ENCODE data around the gene OR2F2. TPM values are rescaled to one million over a fixed set of nuclear protein-coding genes. Genes with fewer than 3 reads are reported as not detected.

The OR2F2 gene
- total and polyA plus RNA-seq, 7 experiments from 2014 or later = not detected

DNA sequence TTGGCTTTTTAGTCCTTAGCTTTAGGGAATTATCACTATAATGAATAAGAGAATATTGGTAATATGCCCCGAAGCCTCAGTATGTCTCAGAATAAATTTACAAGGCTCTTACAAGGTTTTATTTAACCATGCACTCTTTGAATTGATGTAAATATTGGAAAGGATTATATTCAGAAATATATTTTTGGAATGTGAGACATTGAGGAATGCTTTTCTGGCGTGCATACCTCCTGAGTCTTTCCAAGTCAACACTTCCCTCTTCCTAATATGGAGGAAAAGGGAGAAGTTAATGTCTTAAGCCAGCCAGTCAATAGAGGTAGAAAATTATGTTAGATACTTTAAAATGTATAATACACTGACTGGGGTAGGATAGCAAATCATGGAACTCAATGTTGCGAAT, 18.4 kb downstream of the OR2F2 start:
- no peak overlapping the region for H3K27ac Mint-ChIP-seq
- H3K4me1 Mint-ChIP-seq = no peaks in the 10 kb centered on the region
- no peak for DNase-seq
- Histone ChIP-seq H3K36me3 (ENCODE audit: control insufficient read depth in 2 of 3, insufficient read depth in 3 of 3, low read length in 3 of 3) (no peaks in the 10 kb centered on the region), H3K9me3 (ENCODE audit: control insufficient read depth in 2 of 3, low read length in 3 of 3) (no peaks in the 10 kb centered on the region), H3K27ac (ENCODE audit: low read depth, low read length) (no peak overlapping the region), H3K4me3 (ENCODE audit: low read length) (no peak overlapping the region), H3K4me1 (ENCODE audit: control insufficient read depth in 2 of 2, insufficient read depth in 2 of 2, low read length in 2 of 2) (no peaks in the 10 kb centered on the region), H3K27me3 (ENCODE audit: control insufficient read depth in 2 of 2, insufficient read depth in 2 of 2, low read length in 2 of 2) (peaks cover 0 to 3% of the 10 kb centered on the region in 2 donors)
- peaks cover 0 to 5% (median 0%) of the 10 kb centered on the region in 11 donors for H3K9me3 Mint-ChIP-seq
- no peak for ATAC-seq
- no peak overlapping the region for H3K4me3 Mint-ChIP-seq
- intact Hi-C loops (cut with micrococcal nuclease) = no loop called here
- CTCF ChIA-PET = no interaction called here
- POLR2A ChIA-PET = no interaction called here
- H3K27me3 Mint-ChIP-seq = peaks cover 30 to 57% (median 33%) of the 10 kb centered on the region in 5 donors
- peaks cover 0 to 8% (median 0%) of the 10 kb centered on the region in 5 donors for H3K36me3 Mint-ChIP-seq

DNA sequence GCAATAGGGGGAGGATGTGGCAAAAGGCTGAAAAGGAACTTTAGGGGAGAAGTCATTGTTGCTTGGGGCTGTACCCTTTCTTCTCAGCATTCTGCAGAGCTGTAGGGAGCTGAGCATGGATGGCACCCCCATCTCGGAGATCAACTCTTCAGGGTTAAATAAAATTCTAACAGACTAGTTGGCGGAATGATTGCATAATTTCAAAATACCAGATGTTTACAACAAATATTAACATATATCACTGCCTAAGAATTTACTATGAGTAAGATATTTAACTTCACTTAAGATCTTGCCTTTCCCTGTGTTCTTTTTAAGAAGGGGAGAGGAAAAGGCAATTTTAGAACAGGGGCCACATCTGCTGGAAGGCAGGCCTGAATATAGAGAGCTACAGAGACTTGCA, 19.1 kb downstream of the OR2F2 start:
- Mint-ChIP-seq H3K27me3 (peaks cover 25 to 52% (median 28%) of the 10 kb centered on the region in 5 donors), H3K4me3 (no peak overlapping the region), H3K4me1 (no peaks in the 10 kb centered on the region), H3K27ac (no peak overlapping the region), H3K9me3 (peaks cover 0 to 5% (median 0%) of the 10 kb centered on the region in 11 donors), H3K36me3 (peaks cover 0 to 3% (median 0%) of the 10 kb centered on the region in 5 donors)
- Histone ChIP-seq H3K36me3 (ENCODE audit: control insufficient read depth in 2 of 3, insufficient read depth in 3 of 3, low read length in 3 of 3) (no peaks in the 10 kb centered on the region), H3K4me1 (ENCODE audit: control insufficient read depth in 2 of 2, insufficient read depth in 2 of 2, low read length in 2 of 2) (no peaks in the 10 kb centered on the region), H3K27me3 (ENCODE audit: control insufficient read depth in 2 of 2, insufficient read depth in 2 of 2, low read length in 2 of 2) (peaks cover 0 to 3% of the 10 kb centered on the region in 2 donors), H3K4me3 (ENCODE audit: low read length) (no peak overlapping the region), H3K9me3 (ENCODE audit: control insufficient read depth in 2 of 3, low read length in 3 of 3) (no peaks in the 10 kb centered on the region), H3K27ac (ENCODE audit: low read depth, low read length) (no peak overlapping the region)
- CTCF ChIA-PET = no interaction called here
- POLR2A ChIA-PET = no interaction called here
- intact Hi-C loops (cut with micrococcal nuclease) = no loop called here
- ATAC-seq (no peak), DNase-seq (no peak)

DNA sequence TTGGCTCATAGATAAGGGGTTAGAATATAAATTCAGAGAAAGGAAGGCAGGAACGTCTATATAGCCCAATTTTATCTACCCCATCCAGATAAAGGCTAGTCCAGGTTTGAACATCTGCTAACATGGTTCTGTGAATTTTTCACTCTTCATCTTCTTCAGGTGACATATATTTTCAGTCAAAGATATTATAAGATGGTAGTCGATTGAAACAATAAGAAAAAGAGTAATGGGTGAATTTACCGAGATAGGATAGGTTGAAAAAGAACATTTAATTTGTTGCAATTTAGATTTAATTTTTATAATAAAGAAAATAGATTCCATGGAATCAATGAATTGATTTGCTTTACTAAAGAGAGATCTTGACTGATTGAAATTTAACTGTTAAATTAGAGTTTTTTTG, 19.5 kb downstream of the OR2F2 start, which contains the start of gene OR2F1:
TSS of gene OR2F1 (plus strand) at position 301 of the 400 bp plus-strand sequence. CDS start 5,127 bp downstream, outside the sequence.
- Mint-ChIP-seq H3K27ac (no peak within 1 kb of the TSS), H3K4me3 (no peak within 1 kb of the TSS), H3K36me3 (no peaks in the 10 kb centered on the region), H3K4me1 (no peaks in the 10 kb centered on the region), H3K27me3 (peaks cover 21 to 48% (median 29%) of the 10 kb centered on the region in 5 donors), H3K9me3 (peaks cover 0 to 5% (median 0%) of the 10 kb centered on the region in 11 donors)
- H3K27me3 ChIP-seq (ENCODE audit: control insufficient read depth in 2 of 2, insufficient read depth in 2 of 2, low read length in 2 of 2) = peaks cover 0 to 3% of the 10 kb centered on the region in 2 donors
- H3K27ac ChIP-seq (ENCODE audit: low read depth, low read length) = no peak within 1 kb of the TSS
- no peaks in the 10 kb centered on the region for H3K9me3 ChIP-seq (ENCODE audit: control insufficient read depth in 2 of 3, low read length in 3 of 3)
- no peaks in the 10 kb centered on the region for H3K4me1 ChIP-seq (ENCODE audit: control insufficient read depth in 2 of 2, insufficient read depth in 2 of 2, low read length in 2 of 2)
- ATAC-seq (no peak), DNase-seq (no peak)
- CTCF ChIA-PET = no interaction called here
- H3K36me3 ChIP-seq (ENCODE audit: control insufficient read depth in 2 of 3, insufficient read depth in 3 of 3, low read length in 3 of 3) = no peaks in the 10 kb centered on the region
- intact Hi-C loops (cut with micrococcal nuclease) = no loop called here
- no peak within 1 kb of the TSS for H3K4me3 ChIP-seq (ENCODE audit: low read length)
- POLR2A ChIA-PET = no interaction called here

DNA sequence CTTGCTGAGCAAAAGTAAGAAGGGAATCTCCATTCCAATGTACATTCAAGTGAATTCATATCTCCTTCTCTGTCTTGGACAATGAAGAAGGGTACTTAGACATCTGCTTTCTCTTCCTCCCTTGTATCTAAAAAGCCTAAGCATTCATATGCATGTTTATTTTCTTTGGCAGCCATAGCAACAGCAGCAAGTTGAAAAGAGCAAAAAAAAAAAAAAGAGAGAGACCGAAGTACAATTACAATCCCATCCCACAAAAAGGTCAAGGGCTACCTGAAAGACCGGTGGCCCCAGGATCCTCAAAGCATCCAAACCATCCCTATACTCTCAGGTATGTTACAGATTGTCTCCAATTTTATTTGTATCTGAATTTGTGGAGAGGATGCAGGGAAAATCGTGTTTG, 23.7 kb downstream of the OR2F2 start:
- Histone ChIP-seq H3K36me3 (ENCODE audit: control insufficient read depth in 2 of 3, insufficient read depth in 3 of 3, low read length in 3 of 3) (no peaks in the 10 kb centered on the region), H3K9me3 (ENCODE audit: control insufficient read depth in 2 of 3, low read length in 3 of 3) (no peaks in the 10 kb centered on the region), H3K27me3 (ENCODE audit: control insufficient read depth in 2 of 2, insufficient read depth in 2 of 2, low read length in 2 of 2) (peaks cover 0 to 3% of the 10 kb centered on the region in 2 donors), H3K4me1 (ENCODE audit: control insufficient read depth in 2 of 2, insufficient read depth in 2 of 2, low read length in 2 of 2) (no peaks in the 10 kb centered on the region), H3K4me3 (ENCODE audit: low read length) (no peak overlapping the region), H3K27ac (ENCODE audit: low read depth, low read length) (no peak overlapping the region)
- ChIA-PET CTCF (no interaction called here), POLR2A (no interaction called here)
- intact Hi-C loops (cut with micrococcal nuclease) = loop anchor here in 1 of 2 donors (5.0 kb wide), 1 partner anchor 79 kb away; no protein-coding TSS in a partner anchor
- H3K36me3 Mint-ChIP-seq = no peaks in the 10 kb centered on the region
- no peak overlapping the region for H3K4me3 Mint-ChIP-seq
- no peak for ATAC-seq
- no peak overlapping the region for H3K27ac Mint-ChIP-seq
- DNase-seq = no peak
- peaks cover 19 to 41% (median 37%) of the 10 kb centered on the region in 5 donors for H3K27me3 Mint-ChIP-seq
- H3K9me3 Mint-ChIP-seq = peaks cover 0 to 3% (median 0%) of the 10 kb centered on the region in 11 donors
- no peaks in the 10 kb centered on the region for H3K4me1 Mint-ChIP-seq

DNA sequence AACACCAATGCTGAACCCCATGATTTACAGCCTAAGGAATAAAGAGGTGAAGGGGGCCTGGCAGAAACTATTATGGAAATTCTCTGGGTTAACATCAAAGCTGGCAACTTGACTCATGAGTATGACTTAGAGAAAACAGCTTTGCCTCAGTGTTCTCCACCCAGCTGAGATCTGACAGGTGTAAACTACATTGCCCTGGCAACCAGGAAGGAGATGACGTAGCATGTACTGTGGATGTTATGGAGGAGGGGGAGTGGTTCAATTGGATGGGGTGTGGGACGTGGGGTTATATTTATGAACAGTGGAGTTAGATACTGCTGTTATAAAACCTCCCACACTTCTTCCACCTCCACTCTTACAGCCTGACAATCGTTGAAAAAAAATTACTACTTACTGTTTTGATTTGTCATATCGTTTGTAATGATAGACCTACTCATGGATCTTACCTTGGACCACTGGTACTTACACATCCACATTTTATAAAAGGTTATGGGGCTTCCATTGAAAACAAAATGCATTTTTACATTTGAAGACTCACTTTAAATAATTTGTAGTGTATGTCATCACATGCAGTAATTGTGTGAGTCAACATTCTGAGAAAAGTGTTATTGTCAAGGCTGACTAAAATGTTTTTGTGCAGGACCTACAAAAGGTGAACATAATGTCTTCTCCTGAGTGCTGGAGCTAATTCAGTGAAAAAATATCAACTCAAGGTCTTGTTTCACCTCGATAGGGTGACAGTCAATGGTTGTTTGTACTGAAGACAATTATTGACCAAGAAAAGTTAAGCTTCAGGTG, 26.0 kb downstream of the OR2F2 start:
- H3K27ac ChIP-seq (ENCODE audit: low read depth, low read length) = no peak overlapping the region
- no peaks in the 10 kb centered on the region for H3K4me1 ChIP-seq (ENCODE audit: control insufficient read depth in 2 of 2, insufficient read depth in 2 of 2, low read length in 2 of 2)
- Mint-ChIP-seq H3K4me1 (no peaks in the 10 kb centered on the region), H3K4me3 (no peak overlapping the region), H3K9me3 (peaks cover 0 to 3% (median 0%) of the 10 kb centered on the region in 11 donors), H3K27ac (no peak overlapping the region), H3K36me3 (no peaks in the 10 kb centered on the region), H3K27me3 (peaks cover 9 to 37% (median 28%) of the 10 kb centered on the region in 5 donors)
- POLR2A ChIA-PET = no interaction called here
- intact Hi-C loops (cut with micrococcal nuclease) = no loop called here
- no peaks in the 10 kb centered on the region for H3K9me3 ChIP-seq (ENCODE audit: control insufficient read depth in 2 of 3, low read length in 3 of 3)
- ATAC-seq (no peak), DNase-seq (no peak)
- H3K4me3 ChIP-seq (ENCODE audit: low read length) = no peak overlapping the region
- H3K27me3 ChIP-seq (ENCODE audit: control insufficient read depth in 2 of 2, insufficient read depth in 2 of 2, low read length in 2 of 2) = peaks cover 0 to 3% of the 10 kb centered on the region in 2 donors
- no peaks in the 10 kb centered on the region for H3K36me3 ChIP-seq (ENCODE audit: control insufficient read depth in 2 of 3, insufficient read depth in 3 of 3, low read length in 3 of 3)
- CTCF ChIA-PET = no interaction called here

- DNase-seq = no peak
- intact Hi-C loops (cut with micrococcal nuclease) = no loop called here
- POLR2A ChIA-PET = no interaction called here
- Histone ChIP-seq H3K4me1 (ENCODE audit: control insufficient read depth in 2 of 2, insufficient read depth in 2 of 2, low read length in 2 of 2) (no peaks in the 10 kb centered on the region), H3K27me3 (ENCODE audit: control insufficient read depth in 2 of 2, insufficient read depth in 2 of 2, low read length in 2 of 2) (no peaks in the 10 kb centered on the region), H3K9me3 (ENCODE audit: control insufficient read depth in 2 of 3, low read length in 3 of 3) (no peaks in the 10 kb centered on the region), H3K36me3 (ENCODE audit: control insufficient read depth in 2 of 3, insufficient read depth in 3 of 3, low read length in 3 of 3) (no peaks in the 10 kb centered on the region), H3K27ac (ENCODE audit: low read depth, low read length) (no peak overlapping the region), H3K4me3 (ENCODE audit: low read length) (no peak overlapping the region)
- Mint-ChIP-seq H3K9me3 (peaks cover 0 to 4% (median 0%) of the 10 kb centered on the region in 11 donors), H3K4me1 (no peaks in the 10 kb centered on the region), H3K27me3 (peaks cover 5 to 27% (median 21%) of the 10 kb centered on the region in 5 donors), H3K27ac (no peak overlapping the region), H3K36me3 (no peaks in the 10 kb centered on the region), H3K4me3 (no peak overlapping the region)
- no peak for ATAC-seq
- CTCF ChIA-PET = no interaction called here
Observed at GRCh38 chr7:143965280-143965679, 30.2 kb downstream of the OR2F2 start.

- no peaks in the 10 kb centered on the region for H3K4me1 ChIP-seq (ENCODE audit: control insufficient read depth in 2 of 2, insufficient read depth in 2 of 2, low read length in 2 of 2)
- Mint-ChIP-seq H3K36me3 (peaks cover 0 to 4% (median 0%) of the 10 kb centered on the region in 5 donors), H3K4me3 (no peak overlapping the region), H3K9me3 (peaks cover 0 to 11% (median 3%) of the 10 kb centered on the region in 11 donors), H3K27ac (no peak overlapping the region), H3K4me1 (no peaks in the 10 kb centered on the region), H3K27me3 (peaks cover 2 to 34% (median 23%) of the 10 kb centered on the region in 5 donors)
- H3K36me3 ChIP-seq (ENCODE audit: control insufficient read depth in 2 of 3, insufficient read depth in 3 of 3, low read length in 3 of 3) = no peaks in the 10 kb centered on the region
- H3K27me3 ChIP-seq (ENCODE audit: control insufficient read depth in 2 of 2, insufficient read depth in 2 of 2, low read length in 2 of 2) = no peaks in the 10 kb centered on the region
- H3K4me3 ChIP-seq (ENCODE audit: low read length) = no peak overlapping the region
- ChIA-PET CTCF (no interaction called here), POLR2A (no interaction called here)
- H3K9me3 ChIP-seq (ENCODE audit: control insufficient read depth in 2 of 3, low read length in 3 of 3) = no peaks in the 10 kb centered on the region
- ATAC-seq (no peak), DNase-seq (no peak)
- H3K27ac ChIP-seq (ENCODE audit: low read depth, low read length) = no peak overlapping the region
- intact Hi-C loops (cut with micrococcal nuclease) = no loop called here
Observed at GRCh38 chr7:143967398-143967797, 32.4 kb downstream of the OR2F2 start.

All from naive thymus-derived CD4-positive, alpha-beta T cell (primary cell).